ENCODE measurements around the gene CCNQ. TPM values are rescaled to one million over a fixed set of nuclear protein-coding genes. Genes with fewer than 3 reads are reported as not detected.

The CCNQ gene
- total RNA-seq, 4 donors from 2014 or later: 18.0 to 32.2 (median 23.9) TPM

- Histone ChIP-seq H3K4me3 (no peak overlapping the region), H3K36me3 (no peaks in the 10 kb centered on the region), H3K27me3 (peaks cover 0 to 64% (median 17%) of the 10 kb centered on the region in 4 donors), H3K9me3 (no peaks in the 10 kb centered on the region), H3K4me1 (peaks cover 0 to 27% (median 13%) of the 10 kb centered on the region in 3 donors), H3K27ac (no peak overlapping the region)
- TF ChIP-seq CTCF (IDR thresholded peaks at IDR 0.05): no peak
- no peak for TF ChIP-seq POLR2A (IDR thresholded peaks at IDR 0.05)
- DNase-seq: no peak
- 70 to 71% methylated on average over 4 to 9 of the region's 28 CpGs for WGBS, 2 donors
- intact Hi-C loops (cut with DNase I): no loop called here
Observed at GRCh38 chrX:153639177-153640044, 40.5 kb upstream of the CCNQ start.

DNA sequence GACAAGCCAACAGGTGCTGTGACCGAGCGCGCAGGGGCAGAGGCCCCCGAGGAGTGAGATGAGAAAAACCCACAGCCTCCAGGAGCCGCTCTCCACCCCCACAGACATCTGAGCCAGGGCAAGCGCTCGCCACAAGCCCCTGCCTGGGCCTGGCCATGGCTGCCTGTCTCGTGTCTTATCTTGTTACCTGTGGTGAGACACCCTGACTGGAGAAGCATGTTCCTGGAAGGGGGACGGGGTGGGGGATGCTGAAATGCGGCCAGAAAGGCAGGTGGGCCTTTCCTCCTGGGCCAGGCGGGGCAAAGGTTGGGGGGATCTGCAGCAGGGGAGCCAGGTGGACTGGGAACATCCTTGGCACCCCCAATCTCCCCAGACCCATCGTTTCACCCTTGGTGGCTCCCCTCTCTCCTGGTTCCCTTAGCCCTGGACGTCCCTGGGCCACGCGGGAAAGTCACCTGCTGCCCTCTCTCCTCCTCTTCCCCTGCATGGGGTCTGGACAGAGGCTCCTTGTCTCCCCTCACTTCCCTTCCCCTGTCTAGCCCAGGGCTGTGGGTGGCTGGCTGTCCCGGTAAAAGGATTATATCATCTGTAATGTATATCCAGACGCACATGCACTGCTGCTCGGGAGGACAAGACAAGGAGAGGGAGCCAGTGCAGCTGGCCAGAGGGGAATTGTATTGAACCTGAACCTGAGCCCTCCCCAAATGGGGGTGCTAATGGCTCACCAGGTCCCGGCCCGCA is 39.7 kb upstream of the CCNQ start:
- WGBS, 2 donors: 60% methylated on average over 8 of the region's 20 CpGs; no CpG with 5 or more reads in 1 of the 2 donors
- H3K27me3 ChIP-seq: peaks cover 0 to 58% (median 17%) of the 10 kb centered on the region in 4 donors
- DNase-seq: no peak

GRCh38 chrX:153638041-153638371 is 39.1 kb upstream of the CCNQ start:
- H3K27ac ChIP-seq: no peak overlapping the region
- peaks cover 0 to 52% (median 14%) of the 10 kb centered on the region in 4 donors for H3K27me3 ChIP-seq
- no peak overlapping the region for H3K4me3 ChIP-seq
- intact Hi-C loops (cut with DNase I): no loop called here
- H3K9me3 ChIP-seq: no peaks in the 10 kb centered on the region
- 100% methylated on average over 1 of the region's 6 CpGs; no CpG with 5 or more reads in 1 of the 2 donors for WGBS, 2 donors
- DNase-seq: no peak
- H3K4me1 ChIP-seq: peaks cover 0 to 15% (median 8%) of the 10 kb centered on the region in 3 donors
- TF ChIP-seq POLR2A (IDR thresholded peaks at IDR 0.05) (no peak), CTCF (IDR thresholded peaks at IDR 0.05) (no peak)
- no peaks in the 10 kb centered on the region for H3K36me3 ChIP-seq

More for the DNA sequence above, 39.7 kb upstream of the CCNQ start:
- H3K4me1 ChIP-seq: peaks cover 0 to 21% (median 10%) of the 10 kb centered on the region in 3 donors
- no peak overlapping the region for H3K27ac ChIP-seq
- intact Hi-C loops (cut with DNase I): no loop called here
- TF ChIP-seq CTCF (IDR thresholded peaks at IDR 0.05) (no peak), POLR2A (IDR thresholded peaks at IDR 0.05) (no peak)
- H3K9me3 ChIP-seq: no peaks in the 10 kb centered on the region
- no peak overlapping the region for H3K4me3 ChIP-seq
- H3K36me3 ChIP-seq: no peaks in the 10 kb centered on the region

- no peak for DNase-seq
- Histone ChIP-seq H3K9me3 (no peaks in the 10 kb centered on the region), H3K27ac (no peak overlapping the region), H3K27me3 (peaks cover 0 to 46% (median 8%) of the 10 kb centered on the region in 4 donors), H3K4me3 (no peak overlapping the region), H3K4me1 (peaks cover 0 to 9% (median 8%) of the 10 kb centered on the region in 3 donors), H3K36me3 (no peaks in the 10 kb centered on the region)
- 88 to 97% methylated on average over 5 to 8 of the region's 27 CpGs for WGBS, 2 donors
- TF ChIP-seq CTCF (IDR thresholded peaks at IDR 0.05) (no peak), POLR2A (IDR thresholded peaks at IDR 0.05) (no peak)
- intact Hi-C loops (cut with DNase I): no loop called here
Observed at GRCh38 chrX:153637121-153638040, 38.4 kb upstream of the CCNQ start.
